Glutamatergic neuron (in vitro differentiated cells): Measurements from ENCODE around the gene WASF3. TPM values are rescaled to one million over a fixed set of nuclear protein-coding genes. Genes with fewer than 3 reads are reported as not detected.

ENCODE experiments used
- DNase-seq: peaks from one replicate; pipeline ENCODE4 v3.0.0; 2022
- H3K27ac Mint-ChIP-seq: one replicate; pipeline ENCODE4 v1.8.0; 2020; ENCODE audit warnings: mild to moderate bottlenecking, mixed read lengths, inconsistent platforms; ENCODE audit not compliant: unreplicated experiment
- H3K27me3 Mint-ChIP-seq: one replicate; pipeline ENCODE4 v1.8.0; 2020; ENCODE audit warnings: mild to moderate bottlenecking, moderate library complexity, mixed read lengths, inconsistent platforms; ENCODE audit not compliant: unreplicated experiment
- H3K36me3 Mint-ChIP-seq: one replicate; pipeline ENCODE4 v1.8.0; 2020; ENCODE audit warnings: mild to moderate bottlenecking, mixed read lengths, inconsistent platforms; ENCODE audit not compliant: unreplicated experiment
- H3K4me1 Mint-ChIP-seq: one replicate; pipeline ENCODE4 v1.8.0; 2020; ENCODE audit warnings: mild to moderate bottlenecking, low read depth, mixed read lengths, inconsistent platforms; ENCODE audit not compliant: unreplicated experiment
- H3K4me3 Mint-ChIP-seq: one replicate; pipeline ENCODE4 v1.8.0; 2020; ENCODE audit warnings: mild to moderate bottlenecking, mixed read lengths, inconsistent platforms; ENCODE audit not compliant: unreplicated experiment
- H3K9me3 Mint-ChIP-seq: one replicate; pipeline ENCODE4 v1.8.0; 2020; ENCODE audit warnings: mild to moderate bottlenecking, moderate library complexity, mixed read lengths, inconsistent platforms; ENCODE audit not compliant: unreplicated experiment
- total RNA-seq: library from RNA; stranded (reverse); fragmentation: NEBNext Ultra II Directional; extraction: Animal tissue kit (Norgen Biotek cat#: 25700); gene quantifications from one replicate; pipeline ENCODE4 v1.2.1, GENCODE V29; 2021; ENCODE audit not compliant: unreplicated experiment
- TF ChIP-seq, protein P1 (sequence below): fragments of 200-600 bp; sonication (generic); IDR thresholded peaks from one replicate; pipeline ENCODE4 v1.5.0; 2021; ENCODE audit not compliant: partially characterized antibody, unreplicated experiment

Gene WASF3
- total RNA-seq, 1 donor from 2014 or later: 10.1 TPM

GRCh38 chr13:26590379-26590778, 32.9 kb downstream of the WASF3 start:
- Mint-ChIP-seq H3K27me3 (peaks cover 2% of the 10 kb centered on the region), H3K27ac (no peak overlapping the region), H3K4me1 (no peaks in the 10 kb centered on the region), H3K9me3 (no peaks in the 10 kb centered on the region), H3K4me3 (no peak overlapping the region), H3K36me3 (no peaks in the 10 kb centered on the region)
- TF ChIP-seq, protein P1, sequence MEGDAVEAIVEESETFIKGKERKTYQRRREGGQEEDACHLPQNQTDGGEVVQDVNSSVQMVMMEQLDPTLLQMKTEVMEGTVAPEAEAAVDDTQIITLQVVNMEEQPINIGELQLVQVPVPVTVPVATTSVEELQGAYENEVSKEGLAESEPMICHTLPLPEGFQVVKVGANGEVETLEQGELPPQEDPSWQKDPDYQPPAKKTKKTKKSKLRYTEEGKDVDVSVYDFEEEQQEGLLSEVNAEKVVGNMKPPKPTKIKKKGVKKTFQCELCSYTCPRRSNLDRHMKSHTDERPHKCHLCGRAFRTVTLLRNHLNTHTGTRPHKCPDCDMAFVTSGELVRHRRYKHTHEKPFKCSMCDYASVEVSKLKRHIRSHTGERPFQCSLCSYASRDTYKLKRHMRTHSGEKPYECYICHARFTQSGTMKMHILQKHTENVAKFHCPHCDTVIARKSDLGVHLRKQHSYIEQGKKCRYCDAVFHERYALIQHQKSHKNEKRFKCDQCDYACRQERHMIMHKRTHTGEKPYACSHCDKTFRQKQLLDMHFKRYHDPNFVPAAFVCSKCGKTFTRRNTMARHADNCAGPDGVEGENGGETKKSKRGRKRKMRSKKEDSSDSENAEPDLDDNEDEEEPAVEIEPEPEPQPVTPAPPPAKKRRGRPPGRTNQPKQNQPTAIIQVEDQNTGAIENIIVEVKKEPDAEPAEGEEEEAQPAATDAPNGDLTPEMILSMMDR: no peak
- no peak for DNase-seq

- Mint-ChIP-seq H3K27me3 (peaks cover 2% of the 10 kb centered on the region), H3K4me3 (no peak overlapping the region), H3K36me3 (no peaks in the 10 kb centered on the region), H3K27ac (no peak overlapping the region), H3K4me1 (no peaks in the 10 kb centered on the region), H3K9me3 (no peaks in the 10 kb centered on the region)
- DNase-seq: no peak
- TF ChIP-seq, protein P1: no peak
Measured at GRCh38 chr13:26590951-26591350, 33.5 kb downstream of the WASF3 start.

- no peaks in the 10 kb centered on the region for H3K9me3 Mint-ChIP-seq
Measured at GRCh38 chr13:26591672-26592071, 34.2 kb downstream of the WASF3 start.

DNA sequence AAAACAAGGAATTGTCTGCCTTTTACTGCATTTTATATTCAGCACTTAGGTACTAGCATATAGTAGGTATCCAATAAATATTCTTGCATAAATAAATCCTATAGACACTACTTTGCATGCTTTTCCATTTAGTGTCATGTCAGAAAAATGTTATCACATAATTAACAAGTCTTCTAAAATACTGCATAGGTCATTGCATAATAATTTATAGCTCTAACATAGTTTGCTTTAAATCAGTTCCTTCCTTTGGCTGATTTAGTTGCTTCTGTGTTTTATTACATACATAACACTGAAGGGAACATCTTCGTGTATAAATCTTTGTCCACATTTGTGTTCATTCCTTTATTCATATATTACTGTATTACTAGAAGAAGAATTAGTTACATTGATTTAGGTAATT, 36.2 kb downstream of the WASF3 start:
- Mint-ChIP-seq H3K9me3 (no peaks in the 10 kb centered on the region), H3K36me3 (peaks cover 9% of the 10 kb centered on the region), H3K4me3 (no peak overlapping the region), H3K27me3 (peaks cover 2% of the 10 kb centered on the region), H3K27ac (no peak overlapping the region), H3K4me1 (no peaks in the 10 kb centered on the region)
- no peak for DNase-seq
- TF ChIP-seq, protein P1: no peak

More at GRCh38 chr13:26591672-26592071, 34.2 kb downstream of the WASF3 start:
- Mint-ChIP-seq H3K4me1 (no peaks in the 10 kb centered on the region), H3K27ac (no peak overlapping the region), H3K27me3 (peaks cover 2% of the 10 kb centered on the region), H3K4me3 (no peak overlapping the region), H3K36me3 (peaks cover 6% of the 10 kb centered on the region)
- no peak for DNase-seq
- TF ChIP-seq, protein P1: no peak

- H3K9me3 Mint-ChIP-seq: no peaks in the 10 kb centered on the region
- no peaks in the 10 kb centered on the region for H3K4me1 Mint-ChIP-seq
- peaks cover 9% of the 10 kb centered on the region for H3K36me3 Mint-ChIP-seq
- DNase-seq: no peak
- H3K4me3 Mint-ChIP-seq: no peak overlapping the region
- H3K27me3 Mint-ChIP-seq: peaks cover 2% of the 10 kb centered on the region
- no peak overlapping the region for H3K27ac Mint-ChIP-seq
- TF ChIP-seq, protein P1: no peak
Measured at GRCh38 chr13:26594363-26594762, 36.9 kb downstream of the WASF3 start.
